Measurements from ENCODE around the gene NT5C3A.
"Not testable (repeated sequence)": the region's sequence is repeated elsewhere in the genome, so short reads cannot be mapped to it uniquely, and the experiment has no call there.

The NT5C3A gene

GRCh38 chr7:33062023-33062781 lies at the start of gene NT5C3A:
TSS of gene NT5C3A (minus strand) at chr7:33062776. CDS start at chr7:33062705, 71 bp downstream.
- no peak for DNase-seq

GRCh38 chr7:33111614-33112013 lies 49.0 kb upstream of the NT5C3A start:
- DNase-seq = no peak

GRCh38 chr7:33109758-33110238 lies 47.2 kb upstream of the NT5C3A start:
- DNase-seq = peak; percentile 37

GRCh38 chr7:33109005-33109757 lies 46.6 kb upstream of the NT5C3A start, which contains the start of gene RP9:
TSS of gene RP9 (minus strand) at chr7:33109404. CDS start at chr7:33109372, 32 bp downstream.
- DNase-seq = peak; percentile 66

GRCh38 chr7:33108554-33109004 lies 46.0 kb upstream of the NT5C3A start:
- DNase-seq = peak; percentile 39

GRCh38 chr7:33107136-33108066 lies 44.8 kb upstream of the NT5C3A start:
- peak; percentile 34 for DNase-seq

GRCh38 chr7:33101906-33102305 lies 39.3 kb upstream of the NT5C3A start:
- DNase-seq = no peak

- DNase-seq = no peak
Measured at GRCh38 chr7:33100770-33101169, 38.2 kb upstream of the NT5C3A start.

GRCh38 chr7:33099154-33099940 lies 36.8 kb upstream of the NT5C3A start:
- DNase-seq = no peak

- not testable (repeated sequence) for DNase-seq
Measured at GRCh38 chr7:33094745-33095275, 32.2 kb upstream of the NT5C3A start.

GRCh38 chr7:33093266-33093665 lies 30.7 kb upstream of the NT5C3A start:
- no peak for DNase-seq

GRCh38 chr7:33091641-33092191 lies 29.1 kb upstream of the NT5C3A start:
- no peak for DNase-seq

- no peak for DNase-seq
Measured at GRCh38 chr7:33091111-33091531, 28.5 kb upstream of the NT5C3A start.

- no peak for DNase-seq
Measured at GRCh38 chr7:33089142-33089541, 26.6 kb upstream of the NT5C3A start.

- no peak for DNase-seq
Measured at GRCh38 chr7:33087858-33088257, 25.3 kb upstream of the NT5C3A start.

- DNase-seq = no peak
Measured at GRCh38 chr7:33087356-33087755, 24.8 kb upstream of the NT5C3A start.

GRCh38 chr7:33079763-33080690 lies 17.5 kb upstream of the NT5C3A start:
- DNase-seq = no peak

- no peak for DNase-seq
Measured at GRCh38 chr7:33079096-33079495, 16.5 kb upstream of the NT5C3A start.

- DNase-seq = no peak
Measured at GRCh38 chr7:33076737-33077136, 14.2 kb upstream of the NT5C3A start.
